GM12878 (cell line): Measurements from ENCODE around the gene MRGPRG. TPM values are rescaled to one million over a fixed set of nuclear protein-coding genes. Genes with fewer than 3 reads are reported as not detected.

ENCODE experiments used
- ATAC-seq: fragments of 200-7000 bp; cut with Tn5 transposase; 3 replicates; pipeline ENCODE4 v1.9.1; 2020; ENCODE audit warnings: mild to moderate bottlenecking, moderate library complexity
- BruUV-seq: library from RNA; stranded (reverse); fragments of 400-500 nt; replicated peaks from 2 replicates; lab custom pipeline; 2021; lab: Mats Ljungman, UMichigan
- CTCF ChIA-PET: fragments of 300-600 bp; sonication (Branson Sonifier 250); formaldehyde crosslinking; extraction: SDS; loops from one replicate; lab custom pipeline; 2021; ENCODE audit warnings: inconsistent platforms; lab: Yijun Ruan, JAX
- POLR2A ChIA-PET: fragments of 350-600 bp; formaldehyde crosslinking; extraction: SDS; loops from one replicate; lab custom pipeline; 2021; ENCODE audit warnings: inconsistent platforms; lab: Charles Lee
- RAD21 ChIA-PET: fragments of 300-600 bp; sonication (Branson Sonifier 250); formaldehyde crosslinking; loops from one replicate; lab custom pipeline; 2023; ENCODE audit warnings: antibody characterized with exemption; ENCODE audit not compliant: unreplicated experiment; lab: Charles Lee
- SMC1A ChIA-PET: fragments of 300-600 bp; sonication (Branson Sonifier 250); formaldehyde crosslinking; loops from one replicate; lab custom pipeline; 2023; ENCODE audit not compliant: unreplicated experiment, uncharacterized antibody; lab: Charles Lee
- DNase-seq: peaks from one replicate; pipeline ENCODE4 v3.0.0-alpha.2; 2011; ENCODE audit warnings: low read depth, low spot score
- FAIRE-seq: peaks from 3 replicates; lab custom pipeline; 2011; peaks lifted over from hg19 to GRCh38; lab: Jason Lieb, UNC
- H2AFZ ChIP-seq: 2 replicates; pipeline ENCODE4 v1.6.0; 2011; ENCODE audit warnings: low read depth, low read length, control low read depth; ENCODE audit not compliant: control insufficient read depth
- H3K27ac ChIP-seq: 2 replicates; pipeline ENCODE4 v1.5.1; 2011; ENCODE audit warnings: control low read depth; ENCODE audit not compliant: control insufficient read depth, insufficient read depth
- H3K27me3 ChIP-seq, 2 experiments: replicated peaks in 1 of 2; 2 replicates each; pipeline versions ENCODE4 v1.6.0 to v1.6.1; 2011; ENCODE audit warnings: low read length in 1 of 2; ENCODE audit not compliant: control insufficient read depth in 2 of 2, insufficient read depth in 2 of 2
- H3K36me3 ChIP-seq, 2 experiments: 2 replicates each; pipeline ENCODE4 v1.5.1; 2011; ENCODE audit warnings: low read length in 1 of 2; ENCODE audit not compliant: control insufficient read depth in 2 of 2, insufficient read depth in 2 of 2
- H3K4me1 ChIP-seq: 2 replicates; pipeline ENCODE4 v1.6.1; 2011; ENCODE audit warnings: mild to moderate bottlenecking, low read length, moderate library complexity, mixed read lengths; ENCODE audit not compliant: control insufficient read depth, insufficient read depth
- H3K4me2 ChIP-seq: 2 replicates; pipeline ENCODE4 v1.6.0; 2011; ENCODE audit warnings: control low read depth; ENCODE audit not compliant: control insufficient read depth, insufficient read depth
- H3K4me3 ChIP-seq: fragments of 200-600 bp; sonication (generic); 2 replicates; pipeline ENCODE4 v1.5.1; 2016
- H3K79me2 ChIP-seq: 2 replicates; pipeline ENCODE4 v1.6.0; 2011; ENCODE audit warnings: low read length; ENCODE audit not compliant: control insufficient read depth, insufficient read depth
- H3K9ac ChIP-seq: 2 replicates; pipeline ENCODE4 v1.8.0; 2011; ENCODE audit warnings: low read length, control low read depth, mixed read lengths; ENCODE audit not compliant: control insufficient read depth, insufficient read depth
- H3K9me3 ChIP-seq: replicated peaks from 3 replicates; pipeline ENCODE4 v1.5.1; 2011; ENCODE audit warnings: mild to moderate bottlenecking, low read length; ENCODE audit not compliant: control insufficient read depth, insufficient read depth
- H4K20me1 ChIP-seq: 2 replicates; pipeline ENCODE4 v1.6.0; 2011; ENCODE audit not compliant: control insufficient read depth, insufficient read depth
- BACH1 ChIP-seq: fragments of 450-650 bp; IDR thresholded peaks from 2 replicates; pipeline ENCODE4 v1.6.1; 2017; ENCODE audit warnings: mild to moderate bottlenecking, borderline replicate concordance
- KDM1A ChIP-seq: fragments of 200-600 bp; sonication (generic); IDR thresholded peaks from 2 replicates; pipeline ENCODE4 v1.6.1; 2016; ENCODE audit warnings: borderline replicate concordance
- PAX5 ChIP-seq: IDR thresholded peaks from 2 replicates; pipeline ENCODE4 v1.6.1; 2011; ENCODE audit warnings: low read depth, low read length, borderline replicate concordance
- PML ChIP-seq: IDR thresholded peaks from 2 replicates; pipeline ENCODE4 v1.6.1; 2012; ENCODE audit warnings: low read length, inconsistent platforms
- SRF ChIP-seq, 2 experiments: IDR thresholded peaks; 2 replicates each; pipeline ENCODE4 v1.6.1; 2011; ENCODE audit warnings: low read depth in 2 of 2, low read length in 2 of 2, mild to moderate bottlenecking in 1 of 2, moderate library complexity in 1 of 2
- WGBS: methylation state at CpG from one replicate; pipeline ENCODE4 v1.1.6; 2016; ENCODE audit warnings: low lambda C conversion rate; ENCODE audit not compliant: insufficient replicate concordance, insufficient coverage; ENCODE audit errors: missing lambda C conversion rate; 5-methylcytosine and 5-hydroxymethylcytosine counted together
- in situ Hi-C: fragments of 300-500 bp; cut with MboI; formaldehyde crosslinking; loops from 9 replicates; pipeline ENCODE4 v1.14.3; 2018; ENCODE audit warnings: mixed read lengths
- intact Hi-C: fragments of 100-400 bp; cut with micrococcal nuclease; formaldehyde crosslinking; loops from one replicate; pipeline ENCODE4 v1.14.2; 2022; ENCODE audit not compliant: unreplicated experiment
- polyA plus RNA-seq, 11 experiments: library from polyadenylated mRNA; depleted of rRNA in 4 of 11; unstranded in 6 of 11; stranded (reverse) in 5 of 11; fragments of >200 nt; fragmentation: Nextera tagmentation in 4 of 11; fragmentation: Illumina TruSeq in 1 of 11; extraction: Ambion mirVana in 4 of 11; extraction: Trizol in 1 of 11; gene quantifications; 1 replicate in 1 of 11; 2 replicates in 10 of 11; pipeline versions ENCODE4 v1.2.1 to v1.2.3, GENCODE V29; 2011 to 2016; ENCODE audit warnings: inconsistent platforms in 2 of 11, missing spikeins in 2 of 11, low read depth in 1 of 11
- total RNA-seq, 4 experiments: library from RNA; depleted of rRNA in 3 of 4; stranded (reverse); fragments of >200 nt in 3 of 4; fragmentation: Illumina TruSeq in 1 of 4; extraction: Trizol in 1 of 4; gene quantifications; 2 replicates each; pipeline versions ENCODE4 v1.2.1 to v1.2.3, GENCODE V29; 2013 to 2021
- TF ChIP-seq, protein P1 (sequence below): IDR thresholded peaks from 2 replicates; pipeline ENCODE4 v1.6.1; 2011; ENCODE audit warnings: borderline replicate concordance, low read depth, mild to moderate bottlenecking, moderate library complexity, low read length; ENCODE audit not compliant: insufficient read depth, poor library complexity, severe bottlenecking
- TF ChIP-seq, protein P2 (sequence below): IDR thresholded peaks from 2 replicates; pipeline ENCODE4 v1.6.1; 2012; ENCODE audit warnings: mild to moderate bottlenecking, low read depth, low read length
- TF ChIP-seq, protein P3 (sequence below): fragments of 450-650 bp; IDR thresholded peaks from 2 replicates; pipeline ENCODE4 v1.6.1; 2018; ENCODE audit warnings: mild to moderate bottlenecking, low read depth, moderate library complexity; ENCODE audit not compliant: partially characterized antibody
- TF ChIP-seq, protein P4 (sequence below): fragments of 450-650 bp; IDR thresholded peaks from 2 replicates; pipeline ENCODE4 v1.6.1; 2016; ENCODE audit warnings: mild to moderate bottlenecking

Gene MRGPRG
- total and polyA plus RNA-seq, 10 of the 15 experiments (the other 5 are each of a cell fraction or from before 2014, with no cell fraction given), result not detected

DNA sequence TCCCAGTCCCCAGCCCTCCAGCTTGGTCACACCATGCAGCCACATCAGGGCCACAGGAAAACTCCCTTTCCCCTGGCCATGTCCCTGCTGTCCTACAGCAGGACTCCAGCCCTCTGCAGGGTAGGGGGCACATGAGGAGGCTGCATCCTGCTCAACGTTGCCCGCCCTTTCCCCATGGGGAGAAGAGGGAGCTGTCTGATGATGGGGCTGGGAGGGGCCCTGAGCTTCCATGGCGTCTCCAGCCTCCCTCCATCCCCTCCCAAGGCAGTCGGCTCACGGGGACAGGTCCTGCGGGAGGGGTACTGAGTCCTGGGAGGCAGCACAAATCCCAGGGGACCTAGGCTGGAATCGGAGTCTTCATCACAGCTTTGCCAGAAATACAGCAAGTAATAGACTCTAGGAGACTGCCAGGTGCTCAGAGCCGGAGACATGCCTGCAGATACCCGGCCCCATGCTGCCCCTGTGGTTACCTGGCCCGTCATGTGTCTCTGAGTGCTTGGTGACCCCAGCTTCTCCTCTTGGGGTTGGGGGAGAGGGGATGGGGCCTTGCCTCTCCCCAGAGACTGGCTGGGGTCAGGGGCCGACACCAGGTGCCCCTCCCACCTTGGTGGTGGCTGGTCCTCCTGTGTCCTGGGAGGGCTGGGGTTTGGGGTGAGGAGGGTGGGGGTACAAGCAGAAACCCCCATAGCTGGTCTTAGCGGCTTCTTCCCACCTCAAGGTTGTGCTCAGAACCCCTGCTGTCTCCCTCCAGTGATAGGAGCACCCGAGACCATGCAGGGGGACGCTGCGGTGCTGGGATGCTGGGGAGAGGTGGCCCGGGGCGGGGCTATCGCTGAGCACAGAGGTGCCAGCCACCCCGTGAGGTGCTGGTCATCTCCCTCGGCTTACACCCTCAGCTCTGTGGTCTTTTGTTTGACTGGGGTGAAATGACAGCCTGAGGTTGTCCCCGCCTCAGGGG is 11.3 kb upstream of the MRGPRG start (continued):
- TF ChIP-seq, protein P1, sequence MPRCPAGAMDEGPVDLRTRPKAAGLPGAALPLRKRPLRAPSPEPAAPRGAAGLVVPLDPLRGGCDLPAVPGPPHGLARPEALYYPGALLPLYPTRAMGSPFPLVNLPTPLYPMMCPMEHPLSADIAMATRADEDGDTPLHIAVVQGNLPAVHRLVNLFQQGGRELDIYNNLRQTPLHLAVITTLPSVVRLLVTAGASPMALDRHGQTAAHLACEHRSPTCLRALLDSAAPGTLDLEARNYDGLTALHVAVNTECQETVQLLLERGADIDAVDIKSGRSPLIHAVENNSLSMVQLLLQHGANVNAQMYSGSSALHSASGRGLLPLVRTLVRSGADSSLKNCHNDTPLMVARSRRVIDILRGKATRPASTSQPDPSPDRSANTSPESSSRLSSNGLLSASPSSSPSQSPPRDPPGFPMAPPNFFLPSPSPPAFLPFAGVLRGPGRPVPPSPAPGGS, result no peak

DNA sequence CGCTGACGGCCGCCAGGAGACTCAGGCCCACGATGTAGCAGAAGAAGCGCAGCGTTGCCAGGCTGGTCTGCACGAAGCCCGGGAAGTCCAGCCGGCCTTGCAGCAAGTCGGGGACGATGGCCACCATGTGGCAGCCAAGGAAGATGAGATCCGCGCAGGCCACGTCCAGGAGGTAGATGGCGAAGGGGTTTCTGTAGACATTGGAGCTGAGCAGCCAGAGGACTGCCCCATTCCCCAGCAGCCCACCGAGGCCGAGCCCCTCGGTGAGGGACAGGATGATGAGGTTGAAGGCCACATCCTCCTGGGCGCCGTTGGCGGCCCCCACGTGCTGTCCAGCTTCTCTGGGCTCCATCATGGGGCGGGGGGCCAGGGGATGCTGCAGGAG is 9.8 kb upstream of the MRGPRG start:
- WGBS, result 47% methylated on average over 23 of the region's 23 CpGs
- H3K9me3 ChIP-seq, result no peaks in the 10 kb centered on the region
- no peak overlapping the region for H3K27ac ChIP-seq
- ChIA-PET POLR2A (no interaction called here), SMC1A (no interaction called here), CTCF (no interaction called here), RAD21 (no interaction called here)
- ATAC-seq (no peak), DNase-seq (no peak), FAIRE-seq (no peak)
- BruUV-seq, result no TSS peak
- intact Hi-C loops, result no loop called here
- no peak overlapping the region for H3K4me2 ChIP-seq
- no peak overlapping the region for H2AFZ ChIP-seq
- no peaks in the 10 kb centered on the region for H3K4me1 ChIP-seq
- no peak overlapping the region for H3K9ac ChIP-seq
- H3K27me3 ChIP-seq, result no peaks in the 10 kb centered on the region; a peak in 1 of 4 replicates
- no peaks in the 10 kb centered on the region for H4K20me1 ChIP-seq
- no peaks in the 10 kb centered on the region for H3K79me2 ChIP-seq
- H3K36me3 ChIP-seq, result no peaks in the 10 kb centered on the region
- H3K4me3 ChIP-seq, result no peak overlapping the region
- in situ Hi-C loops, result no loop called here
- TF ChIP-seq, protein P2, sequence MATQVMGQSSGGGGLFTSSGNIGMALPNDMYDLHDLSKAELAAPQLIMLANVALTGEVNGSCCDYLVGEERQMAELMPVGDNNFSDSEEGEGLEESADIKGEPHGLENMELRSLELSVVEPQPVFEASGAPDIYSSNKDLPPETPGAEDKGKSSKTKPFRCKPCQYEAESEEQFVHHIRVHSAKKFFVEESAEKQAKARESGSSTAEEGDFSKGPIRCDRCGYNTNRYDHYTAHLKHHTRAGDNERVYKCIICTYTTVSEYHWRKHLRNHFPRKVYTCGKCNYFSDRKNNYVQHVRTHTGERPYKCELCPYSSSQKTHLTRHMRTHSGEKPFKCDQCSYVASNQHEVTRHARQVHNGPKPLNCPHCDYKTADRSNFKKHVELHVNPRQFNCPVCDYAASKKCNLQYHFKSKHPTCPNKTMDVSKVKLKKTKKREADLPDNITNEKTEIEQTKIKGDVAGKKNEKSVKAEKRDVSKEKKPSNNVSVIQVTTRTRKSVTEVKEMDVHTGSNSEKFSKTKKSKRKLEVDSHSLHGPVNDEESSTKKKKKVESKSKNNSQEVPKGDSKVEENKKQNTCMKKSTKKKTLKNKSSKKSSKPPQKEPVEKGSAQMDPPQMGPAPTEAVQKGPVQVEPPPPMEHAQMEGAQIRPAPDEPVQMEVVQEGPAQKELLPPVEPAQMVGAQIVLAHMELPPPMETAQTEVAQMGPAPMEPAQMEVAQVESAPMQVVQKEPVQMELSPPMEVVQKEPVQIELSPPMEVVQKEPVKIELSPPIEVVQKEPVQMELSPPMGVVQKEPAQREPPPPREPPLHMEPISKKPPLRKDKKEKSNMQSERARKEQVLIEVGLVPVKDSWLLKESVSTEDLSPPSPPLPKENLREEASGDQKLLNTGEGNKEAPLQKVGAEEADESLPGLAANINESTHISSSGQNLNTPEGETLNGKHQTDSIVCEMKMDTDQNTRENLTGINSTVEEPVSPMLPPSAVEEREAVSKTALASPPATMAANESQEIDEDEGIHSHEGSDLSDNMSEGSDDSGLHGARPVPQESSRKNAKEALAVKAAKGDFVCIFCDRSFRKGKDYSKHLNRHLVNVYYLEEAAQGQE, result no peak
- TF ChIP-seq, protein P3, sequence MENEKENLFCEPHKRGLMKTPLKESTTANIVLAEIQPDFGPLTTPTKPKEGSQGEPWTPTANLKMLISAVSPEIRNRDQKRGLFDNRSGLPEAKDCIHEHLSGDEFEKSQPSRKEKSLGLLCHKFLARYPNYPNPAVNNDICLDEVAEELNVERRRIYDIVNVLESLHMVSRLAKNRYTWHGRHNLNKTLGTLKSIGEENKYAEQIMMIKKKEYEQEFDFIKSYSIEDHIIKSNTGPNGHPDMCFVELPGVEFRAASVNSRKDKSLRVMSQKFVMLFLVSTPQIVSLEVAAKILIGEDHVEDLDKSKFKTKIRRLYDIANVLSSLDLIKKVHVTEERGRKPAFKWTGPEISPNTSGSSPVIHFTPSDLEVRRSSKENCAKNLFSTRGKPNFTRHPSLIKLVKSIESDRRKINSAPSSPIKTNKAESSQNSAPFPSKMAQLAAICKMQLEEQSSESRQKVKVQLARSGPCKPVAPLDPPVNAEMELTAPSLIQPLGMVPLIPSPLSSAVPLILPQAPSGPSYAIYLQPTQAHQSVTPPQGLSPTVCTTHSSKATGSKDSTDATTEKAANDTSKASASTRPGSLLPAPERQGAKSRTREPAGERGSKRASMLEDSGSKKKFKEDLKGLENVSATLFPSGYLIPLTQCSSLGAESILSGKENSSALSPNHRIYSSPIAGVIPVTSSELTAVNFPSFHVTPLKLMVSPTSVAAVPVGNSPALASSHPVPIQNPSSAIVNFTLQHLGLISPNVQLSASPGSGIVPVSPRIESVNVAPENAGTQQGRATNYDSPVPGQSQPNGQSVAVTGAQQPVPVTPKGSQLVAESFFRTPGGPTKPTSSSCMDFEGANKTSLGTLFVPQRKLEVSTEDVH, result no peak
- TF ChIP-seq, protein P1, result no peak
- no peak for TF ChIP-seq BACH1
- TF ChIP-seq, protein P4, sequence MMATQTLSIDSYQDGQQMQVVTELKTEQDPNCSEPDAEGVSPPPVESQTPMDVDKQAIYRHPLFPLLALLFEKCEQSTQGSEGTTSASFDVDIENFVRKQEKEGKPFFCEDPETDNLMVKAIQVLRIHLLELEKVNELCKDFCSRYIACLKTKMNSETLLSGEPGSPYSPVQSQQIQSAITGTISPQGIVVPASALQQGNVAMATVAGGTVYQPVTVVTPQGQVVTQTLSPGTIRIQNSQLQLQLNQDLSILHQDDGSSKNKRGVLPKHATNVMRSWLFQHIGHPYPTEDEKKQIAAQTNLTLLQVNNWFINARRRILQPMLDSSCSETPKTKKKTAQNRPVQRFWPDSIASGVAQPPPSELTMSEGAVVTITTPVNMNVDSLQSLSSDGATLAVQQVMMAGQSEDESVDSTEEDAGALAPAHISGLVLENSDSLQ, result no peak
- no peak for TF ChIP-seq PAX5
- TF ChIP-seq SRF (IDR thresholded peaks at IDR 0.05; ENCODE audit: low read depth in 2 of 2, low read length in 2 of 2), result no peak
- no peak for TF ChIP-seq KDM1A
- TF ChIP-seq PML, result no peak
